ENCODE results near the gene USH1C. TPM values are rescaled to one million over a fixed set of nuclear protein-coding genes. Genes with fewer than 3 reads are reported as not detected.
A peak's percentile ranks its signal among the peaks of the same experiment; 100 is the strongest.

Gene USH1C
- total and polyA plus RNA-seq, 2 experiments from 2014 or later: 0.54 TPM; not detected in 1

GRCh38 chr11:17533778-17534415 lies 10.3 kb downstream of the USH1C start:
- Histone ChIP-seq H3K27ac (no peak overlapping the region), H3K9me3 (ENCODE audit: low read depth) (no peaks in the 10 kb centered on the region), H3K4me1 (ENCODE audit: low read depth) (no peaks in the 10 kb centered on the region), H3K4me3 (no peak overlapping the region), H3K36me3 (no peaks in the 10 kb centered on the region), H3K27me3 (no peaks in the 10 kb centered on the region)
- peak in 1 of 2 donors; percentile 5 for DNase-seq (ENCODE audit: low read depth in 1 of 2, low spot score in 1 of 2)
- TF ChIP-seq CTCF (IDR thresholded peaks at IDR 0.05; ENCODE audit: low read depth, low read length): no peak

GRCh38 chr11:17533341-17533740 lies 10.9 kb downstream of the USH1C start:
- no peak overlapping the region for H3K27ac ChIP-seq
- H3K9me3 ChIP-seq (ENCODE audit: low read depth): no peaks in the 10 kb centered on the region
- no peaks in the 10 kb centered on the region for H3K27me3 ChIP-seq
- no peak for TF ChIP-seq CTCF (IDR thresholded peaks at IDR 0.05; ENCODE audit: low read depth, low read length)
- no peaks in the 10 kb centered on the region for H3K4me1 ChIP-seq (ENCODE audit: low read depth)
- no peak for DNase-seq (ENCODE audit: low read depth in 1 of 2, low spot score in 1 of 2)
- H3K36me3 ChIP-seq: no peaks in the 10 kb centered on the region
- no peak overlapping the region for H3K4me3 ChIP-seq

- TF ChIP-seq CTCF (IDR thresholded peaks at IDR 0.05; ENCODE audit: low read depth, low read length): no peak
- H3K27ac ChIP-seq: no peak overlapping the region
- no peaks in the 10 kb centered on the region for H3K36me3 ChIP-seq
These were observed 11.4 kb downstream of the USH1C start for GRCh38 chr11:17532784-17533183.

GRCh38 chr11:17531636-17532113 lies 12.5 kb downstream of the USH1C start:
- Histone ChIP-seq H3K9me3 (ENCODE audit: low read depth) (no peaks in the 10 kb centered on the region), H3K27me3 (no peaks in the 10 kb centered on the region), H3K4me1 (ENCODE audit: low read depth) (no peaks in the 10 kb centered on the region), H3K36me3 (no peaks in the 10 kb centered on the region), H3K27ac (no peak overlapping the region), H3K4me3 (no peak overlapping the region)
- peak in 1 of 2 donors; percentile 66 for DNase-seq (ENCODE audit: low read depth in 1 of 2, low spot score in 1 of 2)
- no peak for TF ChIP-seq CTCF (IDR thresholded peaks at IDR 0.05; ENCODE audit: low read depth, low read length)

More at GRCh38 chr11:17532784-17533183, 11.4 kb downstream of the USH1C start:
- no peak for DNase-seq (ENCODE audit: low read depth in 1 of 2, low spot score in 1 of 2)
- H3K4me1 ChIP-seq (ENCODE audit: low read depth): no peaks in the 10 kb centered on the region
- no peak overlapping the region for H3K4me3 ChIP-seq
- H3K27me3 ChIP-seq: no peaks in the 10 kb centered on the region
- no peaks in the 10 kb centered on the region for H3K9me3 ChIP-seq (ENCODE audit: low read depth)

- Histone ChIP-seq H3K4me1 (ENCODE audit: low read depth) (no peaks in the 10 kb centered on the region), H3K27ac (no peak overlapping the region), H3K36me3 (no peaks in the 10 kb centered on the region), H3K9me3 (ENCODE audit: low read depth) (no peaks in the 10 kb centered on the region), H3K4me3 (no peak overlapping the region), H3K27me3 (no peaks in the 10 kb centered on the region)
- DNase-seq (ENCODE audit: low read depth in 1 of 2, low spot score in 1 of 2): no peak
- no peak for TF ChIP-seq CTCF (IDR thresholded peaks at IDR 0.05; ENCODE audit: low read depth, low read length)
These were observed 13.1 kb downstream of the USH1C start for GRCh38 chr11:17531071-17531600.

All from cardiac muscle cell (in vitro differentiated cells and primary cell).